ENCODE results near the gene GRIP1. TPM values are rescaled to one million over a fixed set of nuclear protein-coding genes. Genes with fewer than 3 reads are reported as not detected.

GRIP1 gene
- total and polyA plus RNA-seq, 10 of the 15 experiments (the other 5 are each of a cell fraction or from before 2014, with no cell fraction given), result 0.05 to 0.85 (median 0.50) TPM; not detected in 7

DNA sequence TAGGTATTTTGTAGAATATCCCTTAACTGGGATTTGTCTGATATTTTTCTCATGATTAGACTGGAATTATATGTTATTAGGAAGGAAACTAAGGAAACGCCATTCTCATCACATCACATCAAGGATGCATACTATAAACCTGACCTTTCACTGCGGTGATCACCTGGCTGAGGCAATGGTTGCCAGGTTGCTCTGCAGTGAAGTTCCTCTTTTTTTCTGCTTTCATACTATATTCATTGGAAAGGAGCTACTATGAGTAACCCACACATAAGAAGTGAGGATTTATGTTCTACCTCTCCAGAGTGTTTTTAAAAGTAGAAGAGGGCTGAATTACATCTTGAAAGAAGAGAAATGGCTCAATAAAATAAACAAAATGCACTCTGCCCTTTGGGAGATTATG, 31.0 kb upstream of the GRIP1 start (continued):
- TF ChIP-seq ZBTB33 (IDR thresholded peaks at IDR 0.05) (no peak), PAX5 (IDR thresholded peaks at IDR 0.05; ENCODE audit: borderline replicate concordance, low read depth, low read length) (no peak), CEBPZ (IDR thresholded peaks at IDR 0.05; ENCODE audit: low read depth, low read length) (no peak), CHD2 (IDR thresholded peaks at IDR 0.05; ENCODE audit: borderline replicate concordance, low read depth, low read length) (no peak), JUND (IDR thresholded peaks at IDR 0.05; ENCODE audit: low read depth, low read length) (no peak), RFX5 (IDR thresholded peaks at IDR 0.05; ENCODE audit: low read depth, low read length) (no peak)

DNA sequence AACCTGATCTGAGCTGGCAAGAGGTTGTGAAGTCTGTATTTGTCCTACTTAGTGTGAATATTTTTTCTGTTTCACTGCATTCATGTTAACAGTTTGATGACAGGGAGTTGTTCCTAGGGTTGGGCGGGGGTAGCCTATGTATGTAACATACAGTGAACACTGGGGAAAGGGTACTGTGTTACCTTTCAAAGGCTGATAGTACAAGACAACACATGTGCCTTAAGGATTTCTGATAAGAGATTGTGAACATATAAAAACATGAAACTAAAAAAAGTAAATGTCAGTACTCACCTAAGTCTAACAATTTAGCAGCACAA, 30.5 kb upstream of the GRIP1 start:
- Histone ChIP-seq H3K4me2 (ENCODE audit: control insufficient read depth, insufficient read depth) (no peak overlapping the region), H3K4me1 (ENCODE audit: control insufficient read depth, insufficient read depth, low read length) (no peaks in the 10 kb centered on the region; the same call in 1 of the 2 replicates), H3K27ac (ENCODE audit: control insufficient read depth, insufficient read depth) (no peak overlapping the region), H3K36me3 (ENCODE audit: control insufficient read depth in 2 of 2, insufficient read depth in 2 of 2, low read length in 1 of 2) (no peaks in the 10 kb centered on the region), H3K4me3 (no peak overlapping the region), H3K9me3 (replicated peaks; ENCODE audit: control insufficient read depth, insufficient read depth, low read length) (no peaks in the 10 kb centered on the region), H3K79me2 (ENCODE audit: control insufficient read depth, insufficient read depth, low read length) (no peaks in the 10 kb centered on the region), H2AFZ (ENCODE audit: control insufficient read depth, low read depth, low read length) (no peak overlapping the region), H4K20me1 (ENCODE audit: control insufficient read depth, insufficient read depth) (no peaks in the 10 kb centered on the region), H3K27me3 (replicated peaks in 1 of 2; ENCODE audit: control insufficient read depth in 2 of 2, insufficient read depth in 2 of 2, low read length in 1 of 2) (no peaks in the 10 kb centered on the region), H3K9ac (ENCODE audit: control insufficient read depth, insufficient read depth, low read length) (no peak overlapping the region)
- no peak for TF ChIP-seq BACH1 (IDR thresholded peaks at IDR 0.05; ENCODE audit: borderline replicate concordance)
- RAD21 ChIA-PET (ENCODE audit: unreplicated experiment), result no interaction called here
- SMC1A ChIA-PET (ENCODE audit: uncharacterized antibody, unreplicated experiment), result interaction anchor here (1.7 kb wide), 1 partner anchor 440 kb away, joined by 4 read pairs; no protein-coding TSS in a partner anchor
- intact Hi-C loops (cut with micrococcal nuclease; ENCODE audit: unreplicated experiment) (loop anchor here (1.0 kb wide), 1 partner anchor 151 kb away; no protein-coding TSS in a partner anchor), in situ Hi-C loops (cut with MboI) (no loop called here)
- POLR2A ChIA-PET, result no interaction called here
- no TSS peak for BruUV-seq (replicated peaks)
- no peak for FAIRE-seq
- CTCF ChIA-PET, result interaction anchor here (0.7 to 2.2 kb wide), 12 partner anchors 11 to 440 kb away, joined by 3 to 6 read pairs (median 4); no protein-coding TSS in a partner anchor
- WGBS (ENCODE audit: insufficient coverage, insufficient replicate concordance, low lambda C conversion rate, missing lambda C conversion rate), result 48% methylated on average over 1 of the region's 1 CpG
- no peak for DNase-seq (ENCODE audit: low read depth, low spot score)
- no peak for ATAC-seq

Data from GM12878 (cell line).